Endothelial cell (in vitro differentiated cells): ENCODE data around the gene UACA. TPM values are rescaled to one million over a fixed set of nuclear protein-coding genes. Genes with fewer than 3 reads are reported as not detected.

ENCODE experiments used
- DNase-seq: peaks from one replicate; pipeline ENCODE4 v3.0.0; 2021; ENCODE audit warnings: low spot score
- H3K27ac Mint-ChIP-seq: one replicate; pipeline ENCODE4 v1.8.0; 2021; ENCODE audit warnings: mixed read lengths, inconsistent platforms; ENCODE audit not compliant: unreplicated experiment
- H3K27me3 Mint-ChIP-seq: one replicate; pipeline ENCODE4 v1.8.0; 2021; ENCODE audit warnings: mild to moderate bottlenecking, moderate library complexity, mixed read lengths, inconsistent platforms; ENCODE audit not compliant: unreplicated experiment
- H3K36me3 Mint-ChIP-seq: one replicate; pipeline ENCODE4 v1.8.0; 2021; ENCODE audit warnings: mild to moderate bottlenecking, low read depth, mixed read lengths, inconsistent platforms; ENCODE audit not compliant: unreplicated experiment
- H3K4me1 Mint-ChIP-seq: one replicate; pipeline ENCODE4 v1.8.0; 2021; ENCODE audit warnings: mild to moderate bottlenecking, mixed read lengths, inconsistent platforms; ENCODE audit not compliant: unreplicated experiment
- H3K4me3 Mint-ChIP-seq: one replicate; pipeline ENCODE4 v1.8.0; 2021; ENCODE audit warnings: mild to moderate bottlenecking, mixed read lengths, inconsistent platforms; ENCODE audit not compliant: unreplicated experiment
- H3K9me3 Mint-ChIP-seq: one replicate; pipeline ENCODE4 v1.8.0; 2021; ENCODE audit warnings: mixed read lengths, inconsistent platforms; ENCODE audit not compliant: unreplicated experiment
- CTCF ChIP-seq: fragments of 200-600 bp; sonication (generic); IDR thresholded peaks from one replicate; pipeline ENCODE4 v1.5.0; 2021; ENCODE audit warnings: antibody characterized with exemption; ENCODE audit not compliant: unreplicated experiment
- total RNA-seq: library from RNA; stranded (reverse); fragmentation: NEBNext Ultra II Directional; extraction: Animal tissue kit (Norgen Biotek cat#: 25700); gene quantifications from one replicate; pipeline ENCODE4 v1.2.1, GENCODE V29; 2021; ENCODE audit not compliant: unreplicated experiment

Gene UACA
- total RNA-seq, 1 donor from 2014 or later, result 34.2 TPM

- DNase-seq, result no peak
- H3K9me3 Mint-ChIP-seq, result no peaks in the 10 kb centered on the region
- H3K27me3 Mint-ChIP-seq, result peaks cover 1% of the 10 kb centered on the region
- no peak for TF ChIP-seq CTCF
- no peak overlapping the region for H3K27ac Mint-ChIP-seq
- no peak overlapping the region for H3K4me3 Mint-ChIP-seq
- no peaks in the 10 kb centered on the region for H3K36me3 Mint-ChIP-seq
- H3K4me1 Mint-ChIP-seq, result peaks cover 15% of the 10 kb centered on the region
Measured at GRCh38 chr15:70802629-70803028, 39.3 kb upstream of the UACA start.

GRCh38 chr15:70801109-70801508 lies 37.8 kb upstream of the UACA start:
- Mint-ChIP-seq H3K4me3 (no peak overlapping the region), H3K27ac (no peak overlapping the region), H3K36me3 (no peaks in the 10 kb centered on the region), H3K9me3 (no peaks in the 10 kb centered on the region), H3K4me1 (peaks cover 3% of the 10 kb centered on the region), H3K27me3 (peaks cover 1% of the 10 kb centered on the region)
- no peak for TF ChIP-seq CTCF
- no peak for DNase-seq

GRCh38 chr15:70799667-70800450 lies 36.5 kb upstream of the UACA start:
- H3K4me1 Mint-ChIP-seq, result peaks cover 3% of the 10 kb centered on the region
- H3K27me3 Mint-ChIP-seq, result peaks cover 1% of the 10 kb centered on the region
- H3K9me3 Mint-ChIP-seq, result no peaks in the 10 kb centered on the region
- H3K27ac Mint-ChIP-seq, result peak overlapping the region; percentile 16
- DNase-seq, result no peak
- no peaks in the 10 kb centered on the region for H3K36me3 Mint-ChIP-seq
- no peak for TF ChIP-seq CTCF
- H3K4me3 Mint-ChIP-seq, result no peak overlapping the region

- peaks cover 1% of the 10 kb centered on the region for H3K27me3 Mint-ChIP-seq
- no peak for TF ChIP-seq CTCF
- no peak overlapping the region for H3K27ac Mint-ChIP-seq
- H3K4me3 Mint-ChIP-seq, result no peak overlapping the region
- no peak for DNase-seq
- peaks cover 5% of the 10 kb centered on the region for H3K4me1 Mint-ChIP-seq
- H3K9me3 Mint-ChIP-seq, result no peaks in the 10 kb centered on the region
- H3K36me3 Mint-ChIP-seq, result no peaks in the 10 kb centered on the region
Measured at GRCh38 chr15:70797464-70797863, 34.1 kb upstream of the UACA start.

GRCh38 chr15:70796516-70797310 lies 33.4 kb upstream of the UACA start:
- Mint-ChIP-seq H3K4me1 (peaks cover 5% of the 10 kb centered on the region), H3K27me3 (no peaks in the 10 kb centered on the region), H3K27ac (no peak overlapping the region), H3K36me3 (no peaks in the 10 kb centered on the region), H3K4me3 (no peak overlapping the region), H3K9me3 (no peaks in the 10 kb centered on the region)
- no peak for TF ChIP-seq CTCF
- DNase-seq, result no peak
